Erythroblast (primary cell): ENCODE data around the gene NKD2.

Source experiments
- GATA1 ChIP-seq: IDR thresholded peaks from 2 replicates; pipeline ENCODE4 v1.6.1; 2011; ENCODE audit warnings: low read depth, mild to moderate bottlenecking, control low read depth, low read length, moderate library complexity
- POLR2A ChIP-seq: IDR thresholded peaks from 2 replicates; pipeline ENCODE4 v1.6.1; 2011; ENCODE audit warnings: mild to moderate bottlenecking, low read length

DNA sequence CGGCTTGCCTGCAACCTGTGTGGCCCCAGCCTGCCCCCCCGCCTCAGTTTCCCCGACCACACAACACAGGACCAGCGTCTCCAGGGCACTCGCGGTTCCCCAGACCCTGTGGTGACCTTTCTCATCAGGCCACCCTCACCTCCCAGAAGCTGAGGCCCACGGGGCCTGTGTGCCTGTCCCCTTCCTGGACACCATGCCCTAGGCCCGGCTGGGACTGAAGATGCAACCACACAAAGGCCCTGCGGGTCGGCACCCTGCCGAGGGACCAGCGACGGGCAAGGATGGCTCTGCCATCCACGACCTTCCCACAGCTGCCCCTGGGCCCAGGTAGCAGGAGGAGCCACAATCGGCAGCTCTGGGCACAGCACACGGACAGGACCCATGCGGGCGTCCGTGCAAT is 68.4 kb downstream of the NKD2 start:
- no peak for TF ChIP-seq POLR2A
- no peak for TF ChIP-seq GATA1
